HepG2 (cell line): ENCODE measurements around the gene QSOX2. TPM values are rescaled to one million over a fixed set of nuclear protein-coding genes. Genes with fewer than 3 reads are reported as not detected.

Experiments used
- CAMTA2 ChIP-seq: sonication (generic); formaldehyde crosslinking; IDR thresholded peaks from 2 replicates; pipeline ENCODE4 v1.4.0; 2020; ENCODE audit warnings: mild to moderate bottlenecking, missing genetic modification reagents, borderline replicate concordance
- CBFB ChIP-seq: sonication (generic); formaldehyde crosslinking; IDR thresholded peaks from 2 replicates; pipeline ENCODE4 v1.4.0; 2020; ENCODE audit warnings: missing genetic modification reagents
- ELF1 ChIP-seq: sonication (generic); formaldehyde crosslinking; IDR thresholded peaks from 2 replicates; pipeline ENCODE4 v1.4.0; 2020; ENCODE audit warnings: missing genetic modification reagents
- ELF3 ChIP-seq: IDR thresholded peaks from 2 replicates; pipeline ENCODE4 v1.6.1; 2016; ENCODE audit warnings: missing genetic modification reagents, missing compliant biosample characterization
- FOXO1 ChIP-seq: sonication (generic); formaldehyde crosslinking; IDR thresholded peaks from 2 replicates; pipeline ENCODE4 v1.4.0; 2020; ENCODE audit warnings: missing genetic modification reagents
- GLI4 ChIP-seq: sonication (generic); formaldehyde crosslinking; IDR thresholded peaks from 2 replicates; pipeline ENCODE4 v1.5.1; 2020; ENCODE audit warnings: missing genetic modification reagents, mild to moderate bottlenecking, moderate library complexity, borderline replicate concordance
- IKZF1 ChIP-seq: fragments of 450-650 bp; IDR thresholded peaks from 2 replicates; pipeline ENCODE4 v1.7.1; 2016
- JARID2 ChIP-seq: sonication (generic); formaldehyde crosslinking; IDR thresholded peaks from 2 replicates; pipeline ENCODE4 v1.8.1; 2023; ENCODE audit warnings: missing genetic modification reagents, inconsistent platforms; ENCODE audit not compliant: insufficient replicate concordance
- MED1 ChIP-seq: sonication (generic); formaldehyde crosslinking; IDR thresholded peaks from 2 replicates; pipeline ENCODE4 v1.4.0; 2020; ENCODE audit warnings: missing genetic modification reagents
- MEF2D ChIP-seq: sonication (generic); formaldehyde crosslinking; IDR thresholded peaks from 2 replicates; pipeline ENCODE4 v1.5.1; 2020; ENCODE audit warnings: mild to moderate bottlenecking, missing genetic modification reagents
- MEIS1 ChIP-seq: sonication (generic); formaldehyde crosslinking; IDR thresholded peaks from 2 replicates; pipeline ENCODE4 v1.9.0; 2021; ENCODE audit warnings: mild to moderate bottlenecking, missing genetic modification reagents, moderate library complexity, borderline replicate concordance
- RFX3 ChIP-seq: IDR thresholded peaks from 2 replicates; pipeline ENCODE4 v1.6.1; 2016; ENCODE audit warnings: missing biosample characterization, missing genetic modification reagents
- SIN3B ChIP-seq: fragments of 150-350 bp; IDR thresholded peaks from 2 replicates; pipeline ENCODE4 v1.6.1; 2014; ENCODE audit warnings: low read length
- STAT5B ChIP-seq: sonication (generic); formaldehyde crosslinking; IDR thresholded peaks from 2 replicates; pipeline ENCODE4 v1.4.0; 2020; ENCODE audit warnings: missing genetic modification reagents
- WIZ ChIP-seq: sonication (generic); formaldehyde crosslinking; IDR thresholded peaks from 2 replicates; pipeline ENCODE4 v1.5.1; 2020; ENCODE audit warnings: mild to moderate bottlenecking, missing genetic modification reagents
- ZFP37 ChIP-seq: sonication (generic); formaldehyde crosslinking; IDR thresholded peaks from 2 replicates; pipeline ENCODE4 v1.4.0; 2020; ENCODE audit warnings: missing genetic modification reagents, borderline replicate concordance
- ZNF724P ChIP-seq: sonication (generic); formaldehyde crosslinking; IDR thresholded peaks from 2 replicates; pipeline ENCODE4 v1.8.0; 2022; ENCODE audit warnings: missing genetic modification reagents, borderline replicate concordance
- ZNF839 ChIP-seq: sonication (generic); formaldehyde crosslinking; IDR thresholded peaks from 2 replicates; pipeline ENCODE4 v1.4.0; 2020; ENCODE audit warnings: missing genetic modification reagents, mild to moderate bottlenecking, borderline replicate concordance
- ZSCAN22 ChIP-seq: sonication (generic); formaldehyde crosslinking; IDR thresholded peaks from 2 replicates; pipeline ENCODE4 v1.4.0; 2020; ENCODE audit warnings: mild to moderate bottlenecking, missing genetic modification reagents
- ZSCAN30 ChIP-seq: sonication (generic); formaldehyde crosslinking; IDR thresholded peaks from 2 replicates; pipeline ENCODE4 v1.5.0; 2020; ENCODE audit warnings: mild to moderate bottlenecking, missing genetic modification reagents
- polyA plus RNA-seq, 8 experiments: library from polyadenylated mRNA; depleted of rRNA in 3 of 8; stranded (reverse) in 7 of 8; unstranded in 1 of 8; fragments of >200 nt; fragmentation: Illumina TruSeq in 4 of 8; extraction: Trizol in 4 of 8; gene quantifications; 2 replicates each; pipeline versions ENCODE4 v1.2.1 to v1.2.3, GENCODE V29; 2011 to 2016; ENCODE audit warnings: low read depth in 4 of 8, missing spikeins in 1 of 8, mixed read lengths in 1 of 8; ENCODE audit not compliant: insufficient read depth in 1 of 8
- total RNA-seq, 5 experiments: library from RNA; depleted of rRNA; stranded (reverse); fragments of >200 nt; fragmentation: Illumina TruSeq; extraction: Trizol; gene quantifications; 2 replicates each; pipeline ENCODE4 v1.2.3, GENCODE V29; 2016; ENCODE audit warnings: low read depth in 1 of 5
- TF ChIP-seq, protein P1 (sequence below): IDR thresholded peaks from 2 replicates; pipeline ENCODE4 v1.6.1; 2016; ENCODE audit warnings: low read depth, control low read depth
- TF ChIP-seq, protein P2 (sequence below): sonication (generic); formaldehyde crosslinking; IDR thresholded peaks from 2 replicates; pipeline ENCODE4 v1.5.0; 2020; ENCODE audit warnings: mild to moderate bottlenecking, missing genetic modification reagents, moderate library complexity
- TF ChIP-seq, protein P3 (sequence below): IDR thresholded peaks from 2 replicates; pipeline ENCODE4 v1.6.1; 2016; ENCODE audit warnings: missing biosample characterization, missing genetic modification reagents, low read depth
- TF ChIP-seq, protein P4 (sequence below): sonication (generic); formaldehyde crosslinking; IDR thresholded peaks from 2 replicates; pipeline ENCODE4 v1.5.0; 2020; ENCODE audit warnings: mild to moderate bottlenecking, missing genetic modification reagents
- TF ChIP-seq, protein P5 (sequence below): sonication (generic); formaldehyde crosslinking; IDR thresholded peaks from 2 replicates; pipeline ENCODE4 v1.8.1; 2023; ENCODE audit warnings: mild to moderate bottlenecking, missing genetic modification reagents, borderline replicate concordance

QSOX2 gene
- total and polyA plus RNA-seq, 2 of the 13 experiments (the other 11 are each of a cell fraction or from before 2014, with no cell fraction given): 27.1 to 42.1 TPM

DNA sequence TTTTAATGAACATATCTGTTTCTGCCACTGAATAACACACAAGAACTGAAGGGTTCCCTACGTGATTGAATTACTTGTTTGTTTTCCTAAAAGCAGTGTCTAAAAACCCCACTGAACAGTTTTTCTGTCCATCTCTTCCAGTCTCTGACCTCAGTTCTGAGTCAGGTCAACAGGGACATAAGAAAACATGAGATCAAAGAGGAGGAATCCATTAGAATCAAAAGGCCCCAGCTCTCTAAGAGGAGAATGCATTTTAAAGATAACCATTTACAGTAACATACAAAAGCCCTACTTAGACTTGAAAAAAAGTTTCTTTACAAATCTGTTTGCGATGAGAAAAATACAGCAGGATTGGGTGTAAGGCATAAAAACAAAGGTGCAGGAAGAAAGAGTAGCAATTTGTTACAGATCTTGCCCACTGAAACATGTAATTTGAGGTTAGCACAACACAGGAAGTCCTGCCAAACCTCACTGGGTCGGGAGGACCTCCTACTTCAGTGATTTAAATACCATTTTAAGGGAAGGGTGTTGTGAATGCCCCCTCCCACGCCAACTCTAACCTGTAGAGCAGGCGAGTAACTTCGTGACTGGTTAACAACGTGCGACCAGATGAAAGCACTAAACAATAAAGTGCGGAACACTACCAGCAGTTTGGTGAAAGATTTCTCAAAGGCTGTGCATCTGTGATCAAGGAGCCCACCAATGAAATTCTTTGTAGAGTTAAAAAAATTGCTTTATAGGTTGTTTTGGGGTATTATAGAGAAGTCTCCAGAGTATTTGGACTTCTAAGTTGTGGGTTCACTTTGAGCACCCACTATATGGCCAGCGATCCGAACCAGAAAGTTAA lies 1.3 kb downstream of the QSOX2 start (continued):
- TF ChIP-seq, protein P1, sequence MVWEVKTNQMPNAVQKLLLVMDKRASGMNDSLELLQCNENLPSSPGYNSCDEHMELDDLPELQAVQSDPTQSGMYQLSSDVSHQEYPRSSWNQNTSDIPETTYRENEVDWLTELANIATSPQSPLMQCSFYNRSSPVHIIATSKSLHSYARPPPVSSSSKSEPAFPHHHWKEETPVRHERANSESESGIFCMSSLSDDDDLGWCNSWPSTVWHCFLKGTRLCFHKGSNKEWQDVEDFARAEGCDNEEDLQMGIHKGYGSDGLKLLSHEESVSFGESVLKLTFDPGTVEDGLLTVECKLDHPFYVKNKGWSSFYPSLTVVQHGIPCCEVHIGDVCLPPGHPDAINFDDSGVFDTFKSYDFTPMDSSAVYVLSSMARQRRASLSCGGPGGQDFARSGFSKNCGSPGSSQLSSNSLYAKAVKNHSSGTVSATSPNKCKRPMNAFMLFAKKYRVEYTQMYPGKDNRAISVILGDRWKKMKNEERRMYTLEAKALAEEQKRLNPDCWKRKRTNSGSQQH: no peak
- TF ChIP-seq JARID2 (CRISPR knock-in tag) (no peak), GLI4 (CRISPR knock-in tag) (no peak), MED1 (CRISPR knock-in tag) (0 out of 2 replicates have a peak, but pooled peaks have one; percentile 15), RFX3 (CRISPR knock-in tag) (no peak), ZFP37 (CRISPR knock-in tag) (no peak), IKZF1 (no peak), STAT5B (no peak), CBFB (CRISPR knock-in tag) (no peak), ELF3 (peak; percentile 40; the same call in 1 of the 2 replicates), ZNF724P (CRISPR knock-in tag) (no peak), ZNF839 (no peak), CAMTA2 (CRISPR knock-in tag) (no peak), MEF2D (CRISPR knock-in tag) (no peak), ELF1 (CRISPR knock-in tag) (no peak), ZSCAN30 (no peak), FOXO1 (CRISPR knock-in tag) (no peak), WIZ (CRISPR knock-in tag) (no peak), ZSCAN22 (CRISPR knock-in tag) (no peak), SIN3B (no peak), MEIS1 (CRISPR knock-in tag) (no peak)
- TF ChIP-seq, protein P2, sequence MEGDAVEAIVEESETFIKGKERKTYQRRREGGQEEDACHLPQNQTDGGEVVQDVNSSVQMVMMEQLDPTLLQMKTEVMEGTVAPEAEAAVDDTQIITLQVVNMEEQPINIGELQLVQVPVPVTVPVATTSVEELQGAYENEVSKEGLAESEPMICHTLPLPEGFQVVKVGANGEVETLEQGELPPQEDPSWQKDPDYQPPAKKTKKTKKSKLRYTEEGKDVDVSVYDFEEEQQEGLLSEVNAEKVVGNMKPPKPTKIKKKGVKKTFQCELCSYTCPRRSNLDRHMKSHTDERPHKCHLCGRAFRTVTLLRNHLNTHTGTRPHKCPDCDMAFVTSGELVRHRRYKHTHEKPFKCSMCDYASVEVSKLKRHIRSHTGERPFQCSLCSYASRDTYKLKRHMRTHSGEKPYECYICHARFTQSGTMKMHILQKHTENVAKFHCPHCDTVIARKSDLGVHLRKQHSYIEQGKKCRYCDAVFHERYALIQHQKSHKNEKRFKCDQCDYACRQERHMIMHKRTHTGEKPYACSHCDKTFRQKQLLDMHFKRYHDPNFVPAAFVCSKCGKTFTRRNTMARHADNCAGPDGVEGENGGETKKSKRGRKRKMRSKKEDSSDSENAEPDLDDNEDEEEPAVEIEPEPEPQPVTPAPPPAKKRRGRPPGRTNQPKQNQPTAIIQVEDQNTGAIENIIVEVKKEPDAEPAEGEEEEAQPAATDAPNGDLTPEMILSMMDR (CRISPR knock-in tag): no peak
- TF ChIP-seq, protein P3, sequence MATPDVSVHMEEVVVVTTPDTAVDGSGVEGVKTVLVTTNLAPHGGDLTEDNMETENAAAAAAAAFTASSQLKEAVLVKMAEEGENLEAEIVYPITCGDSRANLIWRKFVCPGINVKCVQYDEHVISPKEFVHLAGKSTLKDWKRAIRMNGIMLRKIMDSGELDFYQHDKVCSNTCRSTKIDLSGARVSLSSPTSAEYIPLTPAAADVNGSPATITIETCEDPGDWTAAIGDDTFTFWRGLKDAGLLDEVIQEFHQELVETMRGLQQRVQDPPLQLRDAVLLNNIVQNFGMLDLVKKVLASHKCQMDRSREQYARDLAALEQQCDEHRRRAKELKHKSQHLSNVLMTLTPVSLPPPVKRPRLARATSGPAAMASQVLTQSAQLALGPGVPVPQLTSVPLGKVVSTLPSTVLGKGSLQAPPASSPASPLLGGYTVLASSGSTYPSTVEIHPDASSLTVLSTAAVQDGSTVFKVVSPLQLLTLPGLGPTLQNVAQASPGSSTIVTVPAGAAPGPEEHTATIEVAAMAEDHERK: no peak
- TF ChIP-seq, protein P4, sequence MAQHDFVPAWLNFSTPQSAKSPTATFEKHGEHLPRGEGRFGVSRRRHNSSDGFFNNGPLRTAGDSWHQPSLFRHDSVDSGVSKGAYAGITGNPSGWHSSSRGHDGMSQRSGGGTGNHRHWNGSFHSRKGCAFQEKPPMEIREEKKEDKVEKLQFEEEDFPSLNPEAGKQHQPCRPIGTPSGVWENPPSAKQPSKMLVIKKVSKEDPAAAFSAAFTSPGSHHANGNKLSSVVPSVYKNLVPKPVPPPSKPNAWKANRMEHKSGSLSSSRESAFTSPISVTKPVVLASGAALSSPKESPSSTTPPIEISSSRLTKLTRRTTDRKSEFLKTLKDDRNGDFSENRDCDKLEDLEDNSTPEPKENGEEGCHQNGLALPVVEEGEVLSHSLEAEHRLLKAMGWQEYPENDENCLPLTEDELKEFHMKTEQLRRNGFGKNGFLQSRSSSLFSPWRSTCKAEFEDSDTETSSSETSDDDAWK: no peak
- TF ChIP-seq, protein P5, sequence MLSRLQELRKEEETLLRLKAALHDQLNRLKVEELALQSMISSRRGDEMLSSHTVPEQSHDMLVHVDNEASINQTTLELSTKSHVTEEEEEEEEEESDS (CRISPR knock-in tag): no peak
